ENCODE measurements around the gene PPFIA4.

PPFIA4 gene

DNA sequence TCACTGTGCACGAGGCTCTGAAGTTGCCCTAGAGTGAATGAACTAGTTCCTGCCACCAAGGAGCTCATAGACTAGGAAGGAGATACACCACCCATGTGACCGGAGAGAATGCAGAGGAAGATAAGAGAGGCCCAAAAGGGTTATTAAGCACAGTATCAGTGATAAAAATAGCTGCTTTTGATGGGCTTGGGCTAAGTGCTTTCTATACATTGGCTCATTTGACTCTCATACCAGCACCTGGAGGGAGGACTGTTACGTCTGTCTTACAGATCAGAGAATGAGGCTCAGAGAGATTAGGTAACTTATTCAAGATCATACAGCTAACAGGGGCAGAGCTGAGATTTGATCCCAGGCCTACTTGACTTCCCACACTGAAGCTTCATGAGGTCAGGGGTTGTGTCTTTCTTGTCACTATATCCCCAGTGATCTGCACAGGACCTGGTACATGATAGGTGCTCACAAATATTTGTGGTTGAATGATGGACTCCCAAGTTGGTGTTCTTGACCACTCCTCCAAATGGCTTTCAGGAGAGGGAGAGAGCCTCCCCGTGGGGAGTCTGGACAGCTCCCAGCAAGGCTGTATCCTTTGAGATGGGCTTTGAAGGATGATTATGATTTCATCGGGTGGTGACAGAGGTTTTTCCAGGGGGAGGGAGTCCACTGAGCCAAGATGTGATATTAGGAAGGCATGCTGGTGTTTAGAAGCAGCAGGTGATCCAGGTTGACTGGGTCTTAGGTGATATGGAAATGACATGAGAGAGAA, 14.4 kb downstream of the PPFIA4 start:
- DNase-seq (ENCODE audit: low read depth): no peak

GRCh38 chr1:203041351-203041932, 15.2 kb downstream of the PPFIA4 start:
- no peak for DNase-seq (ENCODE audit: low read depth)

DNA sequence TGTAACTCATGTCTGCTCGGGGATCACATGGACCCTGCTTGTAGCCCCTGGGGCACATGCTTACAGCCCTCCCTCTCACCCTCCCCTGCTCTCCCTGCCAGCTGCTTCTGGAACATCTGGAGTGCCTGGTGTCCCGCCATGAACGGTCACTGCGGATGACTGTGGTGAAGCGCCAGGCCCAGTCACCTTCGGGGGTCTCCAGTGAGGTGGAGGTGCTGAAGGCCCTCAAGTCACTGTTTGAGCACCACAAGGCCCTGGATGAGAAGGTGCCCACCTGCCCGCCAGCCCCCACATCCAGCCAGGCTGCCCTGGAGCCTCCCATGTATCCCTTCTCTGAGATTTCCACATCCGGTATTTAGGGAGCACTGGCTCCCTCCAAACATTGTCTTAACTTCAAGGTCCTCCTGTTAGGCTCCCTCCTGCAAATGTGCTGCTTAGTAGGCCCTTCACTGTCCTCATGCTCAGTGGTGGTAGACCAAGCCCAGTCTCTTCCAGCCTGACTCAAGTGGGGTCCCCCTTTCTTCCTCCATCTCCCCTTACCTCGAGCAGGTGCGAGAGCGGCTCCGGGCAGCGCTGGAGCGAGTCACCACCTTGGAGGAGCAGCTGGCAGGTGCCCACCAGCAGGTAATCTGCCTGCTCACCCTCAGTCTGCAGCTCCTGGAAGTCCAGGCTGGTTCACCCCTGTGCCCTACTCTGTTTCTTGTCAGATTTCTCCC, 17.7 kb downstream of the PPFIA4 start:
- DNase-seq (ENCODE audit: low read depth): no peak

DNA sequence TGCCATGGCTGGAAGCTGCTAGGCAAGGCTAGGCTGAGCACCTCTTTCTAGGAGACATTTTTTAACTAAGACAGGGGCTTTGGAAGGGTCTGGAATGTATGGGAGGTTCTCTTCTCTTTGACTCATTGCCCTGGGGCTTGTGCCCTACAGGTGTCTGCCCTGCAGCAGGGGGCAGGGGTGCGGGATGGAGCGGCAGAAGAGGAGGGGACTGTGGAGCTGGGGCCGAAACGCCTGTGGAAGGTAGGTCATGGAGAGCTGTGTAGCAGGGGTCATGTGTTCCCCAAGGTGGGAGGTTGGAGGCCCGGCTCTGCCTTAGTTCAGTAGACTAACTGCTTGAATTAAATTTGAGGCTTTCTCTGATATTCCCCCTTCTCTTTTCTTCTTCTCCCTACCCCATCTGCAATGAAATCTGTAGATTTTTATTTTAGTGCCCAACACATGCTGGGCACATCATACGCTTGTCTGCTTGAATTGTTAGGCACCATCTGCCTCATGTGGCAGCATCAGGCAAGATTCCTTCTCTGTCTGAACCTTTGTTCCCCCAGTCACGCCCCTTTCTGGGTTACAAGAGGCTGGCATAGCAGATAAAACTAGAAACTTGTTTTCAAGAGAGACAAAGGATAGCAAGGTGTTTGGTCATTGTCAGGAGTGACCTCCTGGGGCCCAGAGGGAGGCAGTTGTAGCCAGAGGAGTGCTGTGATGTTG, 18.4 kb downstream of the PPFIA4 start:
- DNase-seq (ENCODE audit: low read depth): no peak

- no peak for DNase-seq (ENCODE audit: low read depth)
Observed at GRCh38 chr1:203045336-203045735, 19.0 kb downstream of the PPFIA4 start.

DNA sequence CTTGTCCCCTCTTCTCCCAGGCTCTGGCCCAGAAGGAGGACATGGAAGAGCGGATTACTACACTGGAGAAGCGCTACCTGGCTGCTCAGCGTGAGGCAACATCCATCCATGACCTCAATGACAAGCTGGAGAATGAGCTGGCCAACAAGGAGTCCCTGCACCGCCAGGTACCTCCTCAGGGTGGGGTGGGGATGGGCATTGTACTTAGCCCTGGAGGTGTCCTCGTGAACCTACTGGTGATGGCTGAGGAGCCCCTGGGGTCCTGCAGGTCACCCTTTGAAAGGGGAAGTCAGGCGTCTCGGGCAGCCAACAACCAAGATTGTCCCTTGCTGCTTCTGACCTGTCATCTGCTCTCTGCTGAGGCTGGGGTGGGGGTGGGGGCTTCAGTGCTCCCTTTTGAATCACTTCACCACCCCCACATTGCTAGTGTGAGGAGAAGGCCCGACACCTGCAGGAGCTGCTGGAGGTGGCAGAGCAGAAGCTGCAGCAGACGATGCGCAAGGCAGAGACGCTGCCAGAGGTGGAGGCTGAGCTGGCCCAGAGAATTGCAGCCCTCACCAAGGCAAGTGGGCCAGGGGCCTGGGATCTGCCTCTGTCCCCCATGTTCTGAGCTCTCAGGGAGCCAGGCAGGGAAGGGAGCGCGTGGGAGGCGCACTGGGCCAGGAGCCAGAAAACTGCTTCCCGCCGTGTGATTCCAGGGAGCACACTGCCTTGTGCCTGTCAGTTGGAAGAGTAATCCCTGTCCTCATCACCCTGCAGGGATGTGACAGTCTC, 19.7 kb downstream of the PPFIA4 start:
- no peak for DNase-seq (ENCODE audit: low read depth)

DNA sequence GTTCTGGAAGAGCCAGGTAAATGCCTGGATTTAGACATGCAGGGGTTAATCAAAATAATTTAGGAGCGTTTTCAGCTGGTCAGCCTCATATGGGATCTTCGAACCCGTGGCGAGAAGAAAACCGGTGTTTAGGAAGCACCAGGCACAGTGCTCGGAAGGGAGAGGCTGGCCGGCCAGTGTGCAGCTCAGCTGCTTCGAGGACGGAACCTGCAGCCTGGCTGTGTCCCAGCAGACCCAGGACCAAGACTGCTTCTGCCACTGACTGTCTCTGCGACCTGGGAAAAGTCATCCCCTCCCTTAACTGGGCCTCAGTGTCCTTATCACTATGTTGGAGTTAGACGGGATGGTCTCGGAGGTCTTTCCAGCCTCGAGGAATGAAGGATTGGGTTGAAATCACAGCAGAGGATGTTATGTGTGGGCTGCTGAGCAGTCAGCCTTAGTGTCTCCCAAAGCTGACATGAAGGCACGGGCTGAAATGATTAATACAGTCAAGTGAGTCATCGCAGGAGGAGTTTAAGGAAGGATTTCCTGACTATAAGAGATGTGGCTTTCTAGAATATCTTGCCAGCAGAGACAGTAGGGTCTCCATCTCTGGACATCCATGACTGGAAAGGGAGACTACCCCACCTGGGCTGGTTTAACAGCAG, 20.8 kb downstream of the PPFIA4 start:
- no peak for DNase-seq (ENCODE audit: low read depth)

DNA sequence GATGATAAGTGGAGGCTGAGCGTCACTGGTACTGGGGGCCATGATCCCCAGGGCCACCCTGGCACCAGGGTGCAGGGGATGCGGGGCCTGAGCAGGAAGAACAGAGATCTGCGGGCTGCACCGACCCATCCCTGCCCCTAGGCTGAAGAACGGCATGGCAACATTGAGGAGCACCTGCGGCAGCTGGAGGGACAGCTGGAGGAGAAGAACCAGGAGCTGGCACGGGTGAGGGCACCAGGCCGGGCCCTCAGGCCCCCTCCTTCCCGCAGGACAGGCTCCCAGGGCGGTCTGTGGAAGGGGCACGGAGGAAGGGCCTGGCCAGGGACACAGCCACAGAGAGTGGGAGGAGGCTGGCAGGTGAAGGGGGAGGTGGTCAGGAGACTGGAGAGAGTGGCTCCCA, 21.8 kb downstream of the PPFIA4 start:
- no peak for DNase-seq (ENCODE audit: low read depth)

DNA sequence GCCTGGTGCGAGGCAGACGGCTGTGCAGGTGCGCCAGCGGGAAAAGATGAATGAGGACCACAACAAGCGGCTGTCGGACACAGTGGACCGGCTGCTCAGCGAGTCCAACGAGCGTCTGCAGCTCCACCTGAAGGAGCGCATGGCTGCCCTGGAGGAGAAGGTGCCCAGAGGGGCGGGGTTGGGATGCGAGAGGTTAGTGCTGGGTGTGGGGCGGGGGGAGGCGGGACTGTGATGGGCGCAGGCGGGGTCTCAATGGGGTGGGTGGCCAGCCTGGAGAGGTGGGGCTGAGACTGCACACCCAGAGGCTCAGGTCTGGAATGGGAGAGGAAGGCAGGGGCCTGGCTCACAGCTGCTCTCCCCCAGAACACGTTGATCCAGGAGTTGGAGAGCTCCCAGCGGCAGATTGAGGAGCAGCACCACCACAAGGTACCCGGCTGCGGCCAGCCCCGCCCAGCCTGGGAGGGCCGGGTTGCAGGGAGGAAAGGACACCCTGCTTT, 22.3 kb downstream of the PPFIA4 start:
- no peak for DNase-seq (ENCODE audit: low read depth)

DNA sequence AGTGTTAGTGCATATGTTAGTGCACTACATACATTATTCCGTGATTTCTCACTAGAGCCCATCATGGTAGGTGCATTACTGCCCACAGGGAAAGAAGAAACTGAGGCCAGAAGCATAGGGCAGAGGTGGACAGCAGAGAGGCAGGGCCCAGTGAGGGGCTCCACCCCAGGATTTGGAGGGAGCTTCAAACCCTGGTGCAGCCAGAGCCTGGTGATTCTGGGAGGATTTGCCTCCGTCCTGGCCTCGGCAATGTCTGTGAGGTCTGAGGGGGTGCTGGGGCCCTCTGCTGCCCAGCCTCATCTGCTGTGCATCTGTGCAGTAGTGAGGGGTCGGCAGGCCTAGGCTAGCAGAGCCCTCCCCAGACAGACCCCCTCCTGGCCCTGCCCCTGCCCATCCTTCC, 22.8 kb downstream of the PPFIA4 start:
- DNase-seq (ENCODE audit: low read depth): no peak

- no peak for DNase-seq (ENCODE audit: low read depth)
Observed at GRCh38 chr1:203049576-203050180, 23.4 kb downstream of the PPFIA4 start.

GRCh38 chr1:203050826-203051225, 24.5 kb downstream of the PPFIA4 start:
- no peak for DNase-seq (ENCODE audit: low read depth)

- no peak for DNase-seq (ENCODE audit: low read depth)
Observed at GRCh38 chr1:203051841-203052324, 25.6 kb downstream of the PPFIA4 start.

- DNase-seq (ENCODE audit: low read depth): no peak
Observed at GRCh38 chr1:203052601-203053000, 26.3 kb downstream of the PPFIA4 start.

DNA sequence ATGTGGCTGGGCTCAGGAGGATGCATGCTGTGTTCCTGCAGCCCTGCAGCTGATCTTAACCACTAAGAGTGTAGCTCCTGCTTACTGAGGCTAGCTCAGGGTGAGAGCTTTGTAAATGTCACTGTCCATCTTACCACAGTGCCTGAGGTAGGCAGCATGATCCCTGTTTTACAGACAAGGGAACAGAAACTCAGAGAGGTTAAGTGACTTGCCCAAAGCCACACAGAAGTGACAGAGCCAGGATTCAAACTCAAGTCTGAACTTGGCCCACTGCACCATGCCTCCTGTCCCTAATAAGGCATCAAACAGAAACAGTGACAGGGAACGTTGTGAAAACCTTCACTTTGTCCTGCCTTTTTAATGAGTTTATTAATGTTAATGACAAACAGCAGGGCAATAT, 27.9 kb downstream of the PPFIA4 start:
- DNase-seq (ENCODE audit: low read depth): no peak

GRCh38 chr1:203054642-203055041, 28.4 kb downstream of the PPFIA4 start:
- no peak for DNase-seq (ENCODE audit: low read depth)

DNA sequence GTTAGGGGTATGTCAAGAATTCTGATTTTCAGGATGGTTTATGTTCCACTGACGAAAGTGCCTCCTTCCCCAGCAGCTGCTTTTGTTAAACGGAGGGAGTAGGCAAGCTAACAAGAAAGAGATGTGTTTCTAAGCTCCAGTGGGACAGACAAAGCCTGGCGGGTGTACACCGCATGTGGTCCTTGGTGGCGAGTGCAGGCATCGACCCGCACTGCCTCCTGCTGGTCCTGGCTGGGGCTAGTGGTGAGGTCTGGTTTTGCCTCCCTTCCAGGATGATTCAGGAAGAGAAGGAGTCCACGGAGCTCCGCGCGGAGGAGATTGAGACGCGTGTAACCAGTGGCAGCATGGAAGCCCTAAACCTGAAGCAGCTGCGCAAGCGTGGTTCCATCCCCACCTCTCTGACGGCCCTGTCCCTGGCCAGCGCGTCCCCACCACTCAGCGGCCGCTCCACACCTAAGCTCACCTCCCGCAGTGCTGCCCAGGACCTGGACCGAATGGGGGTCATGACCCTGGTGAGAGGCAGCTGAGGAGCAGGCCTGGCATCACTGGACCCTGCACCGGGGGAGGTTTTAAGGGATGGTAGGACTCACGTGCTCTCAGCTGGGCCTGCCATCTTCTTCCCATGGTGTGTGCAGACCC, 29.0 kb downstream of the PPFIA4 start:
- no peak for DNase-seq (ENCODE audit: low read depth)

DNA sequence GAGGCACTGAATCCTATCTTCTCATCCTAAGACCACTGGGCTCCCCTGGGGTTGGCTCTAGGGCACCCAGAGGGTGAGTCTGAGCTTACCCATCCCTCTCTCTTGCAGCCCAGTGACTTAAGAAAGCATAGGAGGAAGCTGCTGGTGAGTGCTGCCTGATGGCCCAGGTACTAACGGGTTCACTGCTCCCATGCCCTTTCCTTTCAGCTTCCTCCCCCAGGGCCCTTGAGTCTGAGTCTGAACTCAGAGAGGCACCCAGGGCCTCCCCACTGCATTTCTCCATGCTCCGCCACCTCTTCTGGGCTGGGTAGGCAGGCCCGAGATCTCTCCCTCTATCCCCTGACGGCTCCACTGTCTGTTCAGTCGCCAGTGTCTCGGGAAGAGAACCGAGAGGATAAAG, 29.7 kb downstream of the PPFIA4 start:
- DNase-seq (ENCODE audit: low read depth): no peak

- DNase-seq (ENCODE audit: low read depth): no peak
Observed at GRCh38 chr1:203056516-203056915, 30.2 kb downstream of the PPFIA4 start.
